GM19463 (cell line): ENCODE results near the gene COL12A1.
A peak's percentile ranks its signal among the peaks of the same experiment; 100 is the strongest.

Source experiments
- ATAC-seq: cut with Tn5 transposase; IDR thresholded peaks from one replicate; pipeline ENCODE4 v1.9.1; 2021; ENCODE audit warnings: mild to moderate bottlenecking, moderate library complexity; ENCODE audit not compliant: unreplicated experiment

Gene COL12A1

GRCh38 chr6:75205776-75206575 is at the start of gene COL12A1:
TSS of gene COL12A1 (minus strand) at chr6:75206053. CDS start at chr6:75202792, 3,261 bp downstream.
- ATAC-seq, result no peak

GRCh38 chr6:75250552-75250951 is 44.7 kb upstream of the COL12A1 start:
- no peak for ATAC-seq

GRCh38 chr6:75249837-75250236 is 44.0 kb upstream of the COL12A1 start:
- no peak for ATAC-seq

GRCh38 chr6:75246386-75246785 is 40.5 kb upstream of the COL12A1 start:
- no peak for ATAC-seq

- ATAC-seq, result peak; percentile 3
Observed at GRCh38 chr6:75244063-75244584, 38.3 kb upstream of the COL12A1 start.

- ATAC-seq, result peak; percentile 90
Observed at GRCh38 chr6:75243333-75244062, 37.6 kb upstream of the COL12A1 start, which contains the start of gene COX7A2. TSS of gene COX7A2 (minus strand) at chr6:75243801. CDS start at chr6:75243734, 67 bp downstream.

GRCh38 chr6:75236630-75237029 is 30.8 kb upstream of the COL12A1 start:
- ATAC-seq, result no peak

- no peak for ATAC-seq
Observed at GRCh38 chr6:75235271-75235670, 29.4 kb upstream of the COL12A1 start.

- no peak for ATAC-seq
Observed at GRCh38 chr6:75234126-75234865, 28.4 kb upstream of the COL12A1 start.

- ATAC-seq, result no peak
Observed at GRCh38 chr6:75233092-75233615, 27.3 kb upstream of the COL12A1 start.

GRCh38 chr6:75230484-75231325 is 24.9 kb upstream of the COL12A1 start:
- ATAC-seq, result no peak

GRCh38 chr6:75224303-75224926 is 18.6 kb upstream of the COL12A1 start:
- no peak for ATAC-seq

- no peak for ATAC-seq
Observed at GRCh38 chr6:75223428-75223827, 17.6 kb upstream of the COL12A1 start.

GRCh38 chr6:75222261-75222660 is 16.4 kb upstream of the COL12A1 start:
- no peak for ATAC-seq

- no peak for ATAC-seq
Observed at GRCh38 chr6:75221116-75221515, 15.3 kb upstream of the COL12A1 start.

GRCh38 chr6:75220357-75220756 is 14.5 kb upstream of the COL12A1 start:
- no peak for ATAC-seq

GRCh38 chr6:75219263-75219662 is 13.4 kb upstream of the COL12A1 start:
- ATAC-seq, result no peak

GRCh38 chr6:75217193-75217592 is 11.3 kb upstream of the COL12A1 start:
- ATAC-seq, result no peak

GRCh38 chr6:75215291-75215690 is 9.4 kb upstream of the COL12A1 start:
- ATAC-seq, result no peak

GRCh38 chr6:75213732-75214131 is 7.9 kb upstream of the COL12A1 start:
- no peak for ATAC-seq
